ENCODE measurements around the gene CACNB4. TPM values are rescaled to one million over a fixed set of nuclear protein-coding genes. Genes with fewer than 3 reads are reported as not detected.

The CACNB4 gene
- total RNA-seq, 1 donor = 4.3 TPM

DNA sequence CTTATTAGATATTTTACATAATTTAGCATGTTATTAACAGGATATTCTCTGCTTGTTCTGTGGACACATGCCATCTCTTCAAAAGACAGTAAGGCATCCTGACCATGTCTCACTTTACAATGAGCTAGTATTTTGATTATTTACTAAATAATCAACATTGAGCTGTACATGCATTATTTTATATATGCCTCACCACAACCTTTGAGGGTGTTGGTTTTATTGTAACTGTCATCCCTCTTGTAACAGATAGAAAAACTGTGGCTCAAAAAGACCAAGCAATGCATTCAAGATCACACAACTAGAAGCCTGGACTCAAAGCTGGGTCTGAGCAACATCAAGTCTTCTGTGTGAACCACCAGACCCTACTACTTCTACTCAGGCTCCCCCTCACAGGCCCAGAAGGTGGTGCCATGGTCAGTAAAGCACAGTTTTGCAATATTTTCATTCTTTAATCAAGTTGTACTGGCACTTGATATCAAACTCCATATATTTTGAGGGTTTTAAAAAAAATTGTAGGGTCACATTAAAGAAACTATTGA is 165.5 kb downstream of the CACNB4 start:
- H4K20me1 ChIP-seq (ENCODE audit: insufficient read depth, low read length) = no peaks in the 10 kb centered on the region
- H3K79me2 ChIP-seq (ENCODE audit: insufficient read depth, low read length) = no peaks in the 10 kb centered on the region
- TF ChIP-seq, protein P1, sequence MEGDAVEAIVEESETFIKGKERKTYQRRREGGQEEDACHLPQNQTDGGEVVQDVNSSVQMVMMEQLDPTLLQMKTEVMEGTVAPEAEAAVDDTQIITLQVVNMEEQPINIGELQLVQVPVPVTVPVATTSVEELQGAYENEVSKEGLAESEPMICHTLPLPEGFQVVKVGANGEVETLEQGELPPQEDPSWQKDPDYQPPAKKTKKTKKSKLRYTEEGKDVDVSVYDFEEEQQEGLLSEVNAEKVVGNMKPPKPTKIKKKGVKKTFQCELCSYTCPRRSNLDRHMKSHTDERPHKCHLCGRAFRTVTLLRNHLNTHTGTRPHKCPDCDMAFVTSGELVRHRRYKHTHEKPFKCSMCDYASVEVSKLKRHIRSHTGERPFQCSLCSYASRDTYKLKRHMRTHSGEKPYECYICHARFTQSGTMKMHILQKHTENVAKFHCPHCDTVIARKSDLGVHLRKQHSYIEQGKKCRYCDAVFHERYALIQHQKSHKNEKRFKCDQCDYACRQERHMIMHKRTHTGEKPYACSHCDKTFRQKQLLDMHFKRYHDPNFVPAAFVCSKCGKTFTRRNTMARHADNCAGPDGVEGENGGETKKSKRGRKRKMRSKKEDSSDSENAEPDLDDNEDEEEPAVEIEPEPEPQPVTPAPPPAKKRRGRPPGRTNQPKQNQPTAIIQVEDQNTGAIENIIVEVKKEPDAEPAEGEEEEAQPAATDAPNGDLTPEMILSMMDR (IDR thresholded peaks at IDR 0.05; ENCODE audit: extremely low read depth, low read depth, low read length) = no peak
- DNase-seq (ENCODE audit: insufficient read length, low spot score, missing footprints) = no peak
- H3K9me3 ChIP-seq (ENCODE audit: low read depth, low read length) = no peaks in the 10 kb centered on the region
- no peaks in the 10 kb centered on the region for H3K27me3 ChIP-seq (ENCODE audit: insufficient read depth, low read length)
- no peak overlapping the region for H3K4me3 ChIP-seq (ENCODE audit: insufficient read depth, low read length)
- H2AFZ ChIP-seq (ENCODE audit: low read length) = no peak overlapping the region
- H3K4me2 ChIP-seq (ENCODE audit: insufficient read depth, low read length) = no peak overlapping the region
- H3K4me1 ChIP-seq (ENCODE audit: insufficient read depth, low read length) = no peaks in the 10 kb centered on the region
- H3K36me3 ChIP-seq (ENCODE audit: insufficient read depth, low read length) = no peaks in the 10 kb centered on the region
- no peak overlapping the region for H3K27ac ChIP-seq (ENCODE audit: low read depth, low read length)

DNA sequence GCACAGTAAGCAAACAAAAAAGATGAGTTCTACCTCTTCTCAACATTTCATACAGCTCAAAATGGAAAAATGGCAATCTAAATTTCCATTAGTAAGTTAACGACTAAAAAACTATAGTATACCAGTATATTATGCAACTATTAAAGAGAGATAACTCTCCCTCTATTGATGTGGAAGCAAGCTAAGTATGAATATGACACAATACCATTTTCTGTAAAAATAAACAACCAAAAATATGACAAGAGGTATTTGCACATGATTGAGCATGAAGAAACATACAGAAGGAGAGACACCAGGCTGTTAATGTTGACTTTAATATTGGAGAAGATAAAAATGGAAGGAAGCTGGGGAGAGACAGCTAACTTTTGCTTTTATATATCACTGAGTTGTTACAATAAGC is 167.1 kb downstream of the CACNB4 start:
- TF ChIP-seq, protein P1 (IDR thresholded peaks at IDR 0.05; ENCODE audit: extremely low read depth, low read depth, low read length) = no peak
- Histone ChIP-seq H3K9me3 (ENCODE audit: low read depth, low read length) (no peaks in the 10 kb centered on the region), H3K27ac (ENCODE audit: low read depth, low read length) (no peak overlapping the region), H3K36me3 (ENCODE audit: insufficient read depth, low read length) (no peaks in the 10 kb centered on the region), H4K20me1 (ENCODE audit: insufficient read depth, low read length) (no peaks in the 10 kb centered on the region), H3K4me3 (ENCODE audit: insufficient read depth, low read length) (no peak overlapping the region), H3K4me1 (ENCODE audit: insufficient read depth, low read length) (no peaks in the 10 kb centered on the region), H3K4me2 (ENCODE audit: insufficient read depth, low read length) (no peak overlapping the region), H3K79me2 (ENCODE audit: insufficient read depth, low read length) (no peaks in the 10 kb centered on the region), H2AFZ (ENCODE audit: low read length) (no peak overlapping the region), H3K27me3 (ENCODE audit: insufficient read depth, low read length) (no peaks in the 10 kb centered on the region)
- no peak for DNase-seq (ENCODE audit: insufficient read length, low spot score, missing footprints)

DNA sequence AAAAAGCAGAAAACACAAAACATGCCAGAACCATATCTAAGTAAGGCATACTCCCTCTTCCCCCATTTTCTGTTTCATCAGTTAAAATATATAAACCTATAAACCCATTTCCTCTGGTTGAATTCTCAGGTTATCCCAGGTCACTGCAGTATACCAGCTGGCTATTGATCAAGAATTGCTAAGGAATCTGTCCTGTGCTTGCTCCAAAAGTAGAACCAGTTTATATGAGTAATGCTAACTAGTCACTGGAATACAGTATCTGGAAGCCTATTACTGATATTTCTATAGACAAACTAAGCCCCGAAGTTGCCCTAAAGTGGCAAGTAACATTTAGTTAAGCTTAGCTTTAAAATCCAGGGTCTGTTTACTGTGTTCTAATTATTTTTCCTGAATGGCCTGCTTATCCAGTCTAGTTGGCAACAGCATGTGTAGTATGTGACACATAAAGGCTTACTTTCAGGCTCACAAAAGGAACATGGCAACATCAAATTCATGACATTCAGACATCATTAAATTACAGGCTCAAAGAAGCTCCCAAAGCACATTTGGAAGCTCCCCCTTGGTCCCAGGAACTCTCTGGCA is 167.7 kb downstream of the CACNB4 start:
- Histone ChIP-seq H3K4me1 (ENCODE audit: insufficient read depth, low read length) (no peaks in the 10 kb centered on the region), H2AFZ (ENCODE audit: low read length) (no peak overlapping the region), H3K27ac (ENCODE audit: low read depth, low read length) (no peak overlapping the region), H3K79me2 (ENCODE audit: insufficient read depth, low read length) (no peaks in the 10 kb centered on the region), H3K27me3 (ENCODE audit: insufficient read depth, low read length) (no peaks in the 10 kb centered on the region), H4K20me1 (ENCODE audit: insufficient read depth, low read length) (no peaks in the 10 kb centered on the region), H3K9me3 (ENCODE audit: low read depth, low read length) (no peaks in the 10 kb centered on the region), H3K4me2 (ENCODE audit: insufficient read depth, low read length) (no peak overlapping the region), H3K36me3 (ENCODE audit: insufficient read depth, low read length) (no peaks in the 10 kb centered on the region), H3K4me3 (ENCODE audit: insufficient read depth, low read length) (no peak overlapping the region)
- TF ChIP-seq, protein P1 (IDR thresholded peaks at IDR 0.05; ENCODE audit: extremely low read depth, low read depth, low read length) = no peak
- no peak for DNase-seq (ENCODE audit: insufficient read length, low spot score, missing footprints)

- H3K9me3 ChIP-seq (ENCODE audit: low read depth, low read length) = no peaks in the 10 kb centered on the region
- H4K20me1 ChIP-seq (ENCODE audit: insufficient read depth, low read length) = no peaks in the 10 kb centered on the region
- H3K4me1 ChIP-seq (ENCODE audit: insufficient read depth, low read length) = no peaks in the 10 kb centered on the region
- DNase-seq (ENCODE audit: insufficient read length, low spot score, missing footprints) = no peak
- no peaks in the 10 kb centered on the region for H3K27me3 ChIP-seq (ENCODE audit: insufficient read depth, low read length)
- H2AFZ ChIP-seq (ENCODE audit: low read length) = no peak overlapping the region
- H3K4me2 ChIP-seq (ENCODE audit: insufficient read depth, low read length) = no peak overlapping the region
- H3K27ac ChIP-seq (ENCODE audit: low read depth, low read length) = no peak overlapping the region
- no peaks in the 10 kb centered on the region for H3K36me3 ChIP-seq (ENCODE audit: insufficient read depth, low read length)
- H3K4me3 ChIP-seq (ENCODE audit: insufficient read depth, low read length) = no peak overlapping the region
- no peaks in the 10 kb centered on the region for H3K79me2 ChIP-seq (ENCODE audit: insufficient read depth, low read length)
- TF ChIP-seq, protein P1 (IDR thresholded peaks at IDR 0.05; ENCODE audit: extremely low read depth, low read depth, low read length) = no peak
Measured at GRCh38 chr2:151930042-151930441, 168.8 kb downstream of the CACNB4 start.
